ENCODE measurements around the gene GRK5.

Gene GRK5

GRCh38 chr10:119302591-119303253 lies 95.4 kb downstream of the GRK5 start:
- Histone ChIP-seq H3K79me2 (peaks cover 96% of the 10 kb centered on the region), H3K27me3 (ENCODE audit: control insufficient read depth, insufficient read depth, low read length) (no peaks in the 10 kb centered on the region), H3K9ac (no peak overlapping the region), H3K27ac (no peak overlapping the region), H3K4me3 (ENCODE audit: low read depth, low read length) (no peak overlapping the region), H2AFZ (no peak overlapping the region), H3K4me1 (peaks cover 33% of the 10 kb centered on the region), H3K36me3 (ENCODE audit: control insufficient read depth, insufficient read depth, low read length) (no peaks in the 10 kb centered on the region), H3K9me3 (ENCODE audit: control insufficient read depth, low read length) (no peaks in the 10 kb centered on the region), H3K4me2 (ENCODE audit: low read length) (no peak overlapping the region)
- TF ChIP-seq CTCF (IDR thresholded peaks at IDR 0.05): no peak

GRCh38 chr10:119303886-119304285 lies 96.5 kb downstream of the GRK5 start:
- Histone ChIP-seq H3K4me1 (peaks cover 33% of the 10 kb centered on the region), H3K4me2 (ENCODE audit: low read length) (no peak overlapping the region)
- no peak for TF ChIP-seq CTCF (IDR thresholded peaks at IDR 0.05)

GRCh38 chr10:119304541-119304940 lies 97.2 kb downstream of the GRK5 start:
- no peak overlapping the region for H3K27ac ChIP-seq
- H3K27me3 ChIP-seq (ENCODE audit: control insufficient read depth, insufficient read depth, low read length): no peaks in the 10 kb centered on the region
- no peak overlapping the region for H3K9ac ChIP-seq
- peaks cover 96% of the 10 kb centered on the region for H3K79me2 ChIP-seq
- H2AFZ ChIP-seq: no peak overlapping the region
- no peaks in the 10 kb centered on the region for H3K36me3 ChIP-seq (ENCODE audit: control insufficient read depth, insufficient read depth, low read length)
- no peak overlapping the region for H3K4me3 ChIP-seq (ENCODE audit: low read depth, low read length)
- no peaks in the 10 kb centered on the region for H3K9me3 ChIP-seq (ENCODE audit: control insufficient read depth, low read length)
- peaks cover 30% of the 10 kb centered on the region for H3K4me1 ChIP-seq
- TF ChIP-seq CTCF (IDR thresholded peaks at IDR 0.05): no peak
- H3K4me2 ChIP-seq (ENCODE audit: low read length): no peak overlapping the region

More at GRCh38 chr10:119303886-119304285, 96.5 kb downstream of the GRK5 start:
- no peak overlapping the region for H3K4me3 ChIP-seq (ENCODE audit: low read depth, low read length)
- peaks cover 96% of the 10 kb centered on the region for H3K79me2 ChIP-seq
- H3K9me3 ChIP-seq (ENCODE audit: control insufficient read depth, low read length): no peaks in the 10 kb centered on the region
- H3K27ac ChIP-seq: no peak overlapping the region
- H3K9ac ChIP-seq: no peak overlapping the region
- H2AFZ ChIP-seq: no peak overlapping the region
- no peaks in the 10 kb centered on the region for H3K27me3 ChIP-seq (ENCODE audit: control insufficient read depth, insufficient read depth, low read length)
- H3K36me3 ChIP-seq (ENCODE audit: control insufficient read depth, insufficient read depth, low read length): no peaks in the 10 kb centered on the region

GRCh38 chr10:119305860-119306513 lies 98.6 kb downstream of the GRK5 start:
- TF ChIP-seq CTCF (IDR thresholded peaks at IDR 0.05): no peak
- Histone ChIP-seq H3K4me3 (ENCODE audit: low read depth, low read length) (no peak overlapping the region), H3K4me1 (peaks cover 21% of the 10 kb centered on the region), H3K27me3 (ENCODE audit: control insufficient read depth, insufficient read depth, low read length) (no peaks in the 10 kb centered on the region), H3K4me2 (ENCODE audit: low read length) (no peak overlapping the region), H3K9ac (no peak overlapping the region), H3K36me3 (ENCODE audit: control insufficient read depth, insufficient read depth, low read length) (no peaks in the 10 kb centered on the region), H3K27ac (no peak overlapping the region), H3K79me2 (peaks cover 97% of the 10 kb centered on the region), H3K9me3 (ENCODE audit: control insufficient read depth, low read length) (no peaks in the 10 kb centered on the region), H2AFZ (no peak overlapping the region)
